Stimulated activated CD8-positive, alpha-beta memory T cell treated with anti-CD3 and anti-CD28 coated beads, Interleukin-4, amount 100 ng/mL, for 1 hour (primary cell): Measurements from ENCODE around the gene FOXRED2.
A peak's percentile ranks its signal among the peaks of the same experiment; 100 is the strongest.
"Not testable (repeated sequence)": the region's sequence is repeated elsewhere in the genome, so short reads cannot be mapped to it uniquely, and the experiment has no call there.

Experiments
- DNase-seq, 2 donors: peaks; one replicate each; pipeline ENCODE4 v3.0.0-alpha.2; 2020; ENCODE audit warnings: low read depth in 2 of 2, low spot score in 1 of 2

Gene FOXRED2

GRCh38 chr22:36470162-36470993 is 36.5 kb downstream of the FOXRED2 start:
- peak; percentile 55 to 71 for DNase-seq

GRCh38 chr22:36469094-36469710 is 37.6 kb downstream of the FOXRED2 start:
- DNase-seq = no peak

GRCh38 chr22:36467946-36468345 is 38.9 kb downstream of the FOXRED2 start:
- no peak for DNase-seq

GRCh38 chr22:36467042-36467810 is 39.6 kb downstream of the FOXRED2 start:
- DNase-seq = no peak

- no peak for DNase-seq
Observed at GRCh38 chr22:36466258-36466657, 40.6 kb downstream of the FOXRED2 start.

GRCh38 chr22:36465232-36466021 is 41.4 kb downstream of the FOXRED2 start:
- DNase-seq = no peak

GRCh38 chr22:36464715-36465231 is 42.1 kb downstream of the FOXRED2 start:
- DNase-seq = no peak

GRCh38 chr22:36463783-36464184 is 43.1 kb downstream of the FOXRED2 start:
- DNase-seq = no peak

- DNase-seq = no peak
Observed at GRCh38 chr22:36461665-36462649, 44.9 kb downstream of the FOXRED2 start.

GRCh38 chr22:36460202-36460601 is 46.6 kb downstream of the FOXRED2 start:
- no peak for DNase-seq

- no peak for DNase-seq
Observed at GRCh38 chr22:36457688-36458450, 49.0 kb downstream of the FOXRED2 start.

GRCh38 chr22:36456464-36456845 is 50.4 kb downstream of the FOXRED2 start:
- DNase-seq = no peak

- no peak for DNase-seq
Observed at GRCh38 chr22:36455571-36456463, 51.0 kb downstream of the FOXRED2 start.

- DNase-seq = peak; percentile 93 to 94
Observed at GRCh38 chr22:36454916-36455570, 51.8 kb downstream of the FOXRED2 start.

- no peak for DNase-seq
Observed at GRCh38 chr22:36453855-36454378, 52.9 kb downstream of the FOXRED2 start.

GRCh38 chr22:36452978-36453607 is 53.7 kb downstream of the FOXRED2 start:
- DNase-seq = not testable (repeated sequence)
